ENCODE data around the gene CDCA3.

The CDCA3 gene

DNA sequence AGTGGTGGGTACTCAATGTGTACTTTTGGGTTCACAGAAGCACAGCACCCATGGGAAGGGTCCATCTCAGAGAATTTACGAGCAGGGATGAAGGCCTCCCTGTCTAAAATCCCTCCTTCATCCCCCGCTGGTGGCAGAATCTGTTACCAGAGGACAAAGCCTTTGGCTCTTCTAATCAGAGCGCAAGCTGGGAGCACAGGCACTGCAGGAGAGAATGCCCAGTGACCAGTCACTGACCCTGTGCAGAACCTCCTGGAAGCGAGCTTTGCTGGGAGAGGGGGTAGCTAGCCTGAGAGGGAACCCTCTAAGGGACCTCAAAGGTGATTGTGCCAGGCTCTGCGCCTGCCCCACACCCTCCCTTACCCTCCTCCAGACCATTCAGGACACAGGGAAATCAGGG is 30.9 kb downstream of the CDCA3 start:
- no peak for DNase-seq (ENCODE audit: low read depth)
- TF ChIP-seq, protein P1, sequence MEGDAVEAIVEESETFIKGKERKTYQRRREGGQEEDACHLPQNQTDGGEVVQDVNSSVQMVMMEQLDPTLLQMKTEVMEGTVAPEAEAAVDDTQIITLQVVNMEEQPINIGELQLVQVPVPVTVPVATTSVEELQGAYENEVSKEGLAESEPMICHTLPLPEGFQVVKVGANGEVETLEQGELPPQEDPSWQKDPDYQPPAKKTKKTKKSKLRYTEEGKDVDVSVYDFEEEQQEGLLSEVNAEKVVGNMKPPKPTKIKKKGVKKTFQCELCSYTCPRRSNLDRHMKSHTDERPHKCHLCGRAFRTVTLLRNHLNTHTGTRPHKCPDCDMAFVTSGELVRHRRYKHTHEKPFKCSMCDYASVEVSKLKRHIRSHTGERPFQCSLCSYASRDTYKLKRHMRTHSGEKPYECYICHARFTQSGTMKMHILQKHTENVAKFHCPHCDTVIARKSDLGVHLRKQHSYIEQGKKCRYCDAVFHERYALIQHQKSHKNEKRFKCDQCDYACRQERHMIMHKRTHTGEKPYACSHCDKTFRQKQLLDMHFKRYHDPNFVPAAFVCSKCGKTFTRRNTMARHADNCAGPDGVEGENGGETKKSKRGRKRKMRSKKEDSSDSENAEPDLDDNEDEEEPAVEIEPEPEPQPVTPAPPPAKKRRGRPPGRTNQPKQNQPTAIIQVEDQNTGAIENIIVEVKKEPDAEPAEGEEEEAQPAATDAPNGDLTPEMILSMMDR (conservative IDR thresholded peaks at IDR 0.05; ENCODE audit: low read length) = no peak
- H3K4me3 ChIP-seq (ENCODE audit: low read length) = no peak overlapping the region

DNA sequence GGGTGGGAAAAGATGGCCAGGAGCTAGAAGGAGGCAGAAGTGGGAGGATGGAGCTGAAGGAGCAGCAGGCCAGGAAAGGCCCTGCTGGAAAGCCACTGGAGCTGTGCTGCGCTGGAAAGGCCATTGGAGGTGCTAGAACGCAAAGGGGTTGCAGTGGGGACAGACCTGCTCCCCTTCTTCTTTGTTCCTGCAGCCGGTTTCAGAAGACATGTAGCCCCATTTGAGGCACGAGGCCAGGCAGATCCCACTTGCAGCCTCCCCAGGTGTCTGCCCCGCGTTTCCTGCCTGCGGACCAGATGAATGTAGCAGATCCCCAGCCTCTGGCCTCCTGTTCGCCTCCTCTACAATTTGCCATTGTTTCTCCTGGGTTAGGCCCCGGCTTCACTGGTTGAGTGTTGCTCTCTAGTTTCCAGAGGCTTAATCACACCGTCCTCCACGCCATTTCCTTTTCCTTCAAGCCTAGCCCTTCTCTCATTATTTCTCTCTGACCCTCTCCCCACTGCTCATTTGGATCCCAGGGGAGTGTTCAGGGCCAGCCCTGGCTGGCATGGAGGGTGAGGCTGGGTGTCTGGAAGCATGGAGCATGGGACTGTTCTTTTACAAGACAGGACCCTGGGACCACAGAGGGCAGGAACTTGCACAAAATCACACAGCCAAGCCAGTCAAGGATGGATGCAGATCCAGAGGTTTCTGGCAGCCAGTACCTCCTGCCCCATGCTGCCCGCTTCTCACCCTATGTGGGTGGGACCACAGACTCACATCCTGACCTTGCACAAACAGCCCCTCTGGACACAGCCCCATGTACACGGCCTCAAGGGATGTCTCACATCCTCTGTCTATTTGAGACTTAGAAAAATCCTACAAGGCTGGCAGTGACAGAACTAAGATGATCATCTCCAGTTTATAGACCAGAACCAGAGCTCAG is 31.7 kb downstream of the CDCA3 start:
- TF ChIP-seq, protein P1 (conservative IDR thresholded peaks at IDR 0.05; ENCODE audit: low read length) = no peak
- H3K4me3 ChIP-seq (ENCODE audit: low read length) = no peak overlapping the region
- no peak for DNase-seq (ENCODE audit: low read depth)

DNA sequence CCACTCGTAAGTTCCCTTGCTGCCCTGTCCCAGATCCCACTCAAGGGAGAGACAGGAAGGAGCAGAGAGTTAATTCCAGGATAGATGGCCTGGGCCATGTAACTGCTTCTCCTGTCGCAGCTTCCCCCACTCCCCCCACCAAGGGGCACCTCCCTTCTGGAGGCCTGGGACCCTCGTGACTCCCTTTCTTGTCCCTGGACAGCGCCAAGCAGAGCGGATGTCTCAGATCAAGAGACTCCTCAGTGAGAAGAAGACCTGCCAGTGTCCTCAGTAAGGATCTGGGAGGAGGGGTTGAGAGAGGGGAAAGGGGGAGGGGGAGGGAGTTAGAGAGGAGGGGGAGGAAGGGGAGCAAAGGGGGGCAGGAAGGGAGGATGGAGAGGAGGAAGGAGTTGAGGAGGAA is 32.4 kb downstream of the CDCA3 start:
- no peak for DNase-seq (ENCODE audit: low read depth)
- H3K4me3 ChIP-seq (ENCODE audit: low read length) = no peak overlapping the region
- TF ChIP-seq, protein P1 (conservative IDR thresholded peaks at IDR 0.05; ENCODE audit: low read length) = no peak

DNA sequence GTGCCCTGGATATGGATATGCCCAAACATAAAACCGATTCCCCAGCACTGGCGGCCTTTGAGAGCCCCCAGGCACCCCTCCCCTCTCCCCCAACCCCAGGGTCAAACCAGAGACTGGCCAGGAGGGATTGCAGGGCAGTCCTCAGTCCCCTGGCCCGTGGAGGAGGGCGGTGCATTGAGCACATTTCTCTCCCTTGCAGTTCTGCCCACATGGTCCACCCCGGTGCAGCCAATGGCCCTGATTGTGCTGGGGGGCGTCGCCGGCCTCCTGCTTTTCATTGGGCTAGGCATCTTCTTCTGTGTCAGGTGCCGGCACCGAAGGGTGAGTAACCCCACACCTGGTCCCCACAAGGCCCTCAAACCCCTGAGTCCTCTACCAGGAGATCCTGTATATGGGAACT is 32.9 kb downstream of the CDCA3 start:
- H3K4me3 ChIP-seq (ENCODE audit: low read length) = no peak overlapping the region
- DNase-seq (ENCODE audit: low read depth) = no peak
- TF ChIP-seq, protein P1 (conservative IDR thresholded peaks at IDR 0.05; ENCODE audit: low read length) = no peak

DNA sequence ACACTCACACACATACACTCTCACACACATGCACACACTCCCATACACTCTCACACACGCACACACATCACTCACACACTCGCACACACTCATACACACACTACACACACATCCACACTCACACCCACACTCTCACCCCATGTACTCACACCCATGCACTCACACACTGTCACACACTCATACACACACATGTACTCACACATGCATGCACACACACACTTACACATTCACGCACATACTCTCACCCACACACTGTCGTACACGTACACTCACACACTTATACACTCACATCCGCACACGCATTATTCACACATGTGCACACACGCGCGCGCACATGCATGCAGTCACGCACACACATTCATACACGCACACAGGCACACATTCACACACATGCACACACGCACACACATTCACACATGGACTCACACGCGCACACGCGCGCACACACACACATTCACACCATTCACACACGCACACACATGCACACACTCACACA is 33.4 kb downstream of the CDCA3 start:
- TF ChIP-seq, protein P1 (conservative IDR thresholded peaks at IDR 0.05; ENCODE audit: low read length) = no peak
- H3K4me3 ChIP-seq (ENCODE audit: low read length) = no peak overlapping the region
- DNase-seq (ENCODE audit: low read depth) = no peak

DNA sequence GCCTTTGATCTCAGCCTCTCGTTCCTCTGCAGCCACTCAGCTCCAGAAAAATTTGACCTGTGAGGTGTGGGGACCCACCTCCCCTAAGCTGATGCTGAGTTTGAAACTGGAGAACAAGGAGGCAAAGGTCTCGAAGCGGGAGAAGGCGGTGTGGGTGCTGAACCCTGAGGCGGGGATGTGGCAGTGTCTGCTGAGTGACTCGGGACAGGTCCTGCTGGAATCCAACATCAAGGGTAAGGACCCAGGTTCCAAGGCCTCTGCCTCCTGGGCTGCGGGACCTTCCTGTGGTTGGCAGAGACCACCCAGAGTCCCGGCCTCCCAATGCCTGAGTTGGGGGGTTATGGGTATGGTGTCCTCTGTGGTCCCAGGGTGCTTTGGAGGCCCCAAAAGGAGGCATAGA is 34.0 kb downstream of the CDCA3 start:
- TF ChIP-seq, protein P1 (conservative IDR thresholded peaks at IDR 0.05; ENCODE audit: low read length) = no peak
- DNase-seq (ENCODE audit: low read depth) = no peak
- H3K4me3 ChIP-seq (ENCODE audit: low read length) = no peak overlapping the region

DNA sequence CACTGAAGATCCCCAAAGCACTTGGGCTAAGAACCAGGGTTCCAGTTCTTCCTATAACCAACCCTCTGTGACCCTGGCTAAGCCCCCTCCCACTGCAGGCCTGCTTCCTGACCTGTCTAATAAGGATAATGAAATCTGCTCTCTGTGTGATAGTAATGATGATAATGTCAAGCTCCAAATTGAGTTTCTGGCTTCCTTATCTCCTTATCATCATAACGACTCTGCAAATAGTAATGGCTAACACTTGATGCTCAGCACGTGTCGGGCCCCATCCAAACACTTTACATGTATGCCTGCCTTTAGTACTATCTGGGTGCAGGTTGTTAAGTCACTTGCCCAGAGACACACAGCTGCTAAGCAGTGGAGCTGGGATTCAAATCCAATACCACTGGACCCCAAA is 34.5 kb downstream of the CDCA3 start:
- no peak for DNase-seq (ENCODE audit: low read depth)
- H3K4me3 ChIP-seq (ENCODE audit: low read length) = no peak overlapping the region
- TF ChIP-seq, protein P1 (conservative IDR thresholded peaks at IDR 0.05; ENCODE audit: low read length) = no peak
